ENCODE data around the gene RGMB.

Gene RGMB

GRCh38 chr5:98786191-98786853 lies 12.9 kb downstream of the RGMB start:
- no peak for DNase-seq

GRCh38 chr5:98787131-98787719 lies 13.8 kb downstream of the RGMB start:
- no peak for DNase-seq

- no peak for DNase-seq
These were observed 15.6 kb downstream of the RGMB start for GRCh38 chr5:98789029-98789428.

- DNase-seq = no peak
These were observed 17.6 kb downstream of the RGMB start for GRCh38 chr5:98791001-98791519.

- no peak for DNase-seq
These were observed 18.6 kb downstream of the RGMB start for GRCh38 chr5:98791898-98792580.

GRCh38 chr5:98793223-98793622 lies 19.8 kb downstream of the RGMB start:
- DNase-seq = no peak

- no peak for DNase-seq
These were observed 20.5 kb downstream of the RGMB start for GRCh38 chr5:98794001-98794400.

- no peak for DNase-seq
These were observed 21.1 kb downstream of the RGMB start for GRCh38 chr5:98794414-98795080.

- DNase-seq = no peak
These were observed 21.8 kb downstream of the RGMB start for GRCh38 chr5:98795243-98795642.

- peak; percentile 18 for DNase-seq
These were observed 22.9 kb downstream of the RGMB start for GRCh38 chr5:98796197-98796972.

- no peak for DNase-seq
These were observed 24.9 kb downstream of the RGMB start for GRCh38 chr5:98798371-98798770.

- no peak for DNase-seq
These were observed 25.4 kb downstream of the RGMB start for GRCh38 chr5:98798847-98799246.

GRCh38 chr5:98804066-98804465 lies 30.6 kb downstream of the RGMB start:
- DNase-seq = no peak

- no peak for DNase-seq
These were observed 31.6 kb downstream of the RGMB start for GRCh38 chr5:98805070-98805469.

- DNase-seq = no peak
These were observed 34.3 kb downstream of the RGMB start for GRCh38 chr5:98807806-98808205.

GRCh38 chr5:98810206-98810605 lies 36.7 kb downstream of the RGMB start:
- no peak for DNase-seq

GRCh38 chr5:98813755-98814154 lies 40.3 kb downstream of the RGMB start:
- DNase-seq = no peak

- peak; percentile 48 for DNase-seq
These were observed 43.2 kb downstream of the RGMB start for GRCh38 chr5:98816582-98817222.

GRCh38 chr5:98825582-98826375 lies 52.3 kb downstream of the RGMB start:
- no peak for DNase-seq

GRCh38 chr5:98827161-98827560 lies 53.7 kb downstream of the RGMB start:
- peak; percentile 10 for DNase-seq

GRCh38 chr5:98827588-98828284 lies 54.3 kb downstream of the RGMB start:
- no peak for DNase-seq

All from NCI-H510A treated with DMSO at 0.1 percent for 48 hours (cell line).